HEK293 (cell line): ENCODE data around the gene MEAF6.
A peak's percentile ranks its signal among the peaks of the same experiment; 100 is the strongest.

Source experiments
- BCL11B ChIP-seq: fragments of 450-650 bp; formaldehyde crosslinking; IDR thresholded peaks from 2 replicates; pipeline ENCODE4 v1.5.1; 2016; ENCODE audit warnings: low read depth, missing biosample characterization, missing genetic modification characterization
- BCL6B ChIP-seq: fragments of 450-650 bp; formaldehyde crosslinking; IDR thresholded peaks from 2 replicates; pipeline ENCODE4 v1.5.1; 2017; ENCODE audit warnings: missing biosample characterization, missing genetic modification characterization
- EGR2 ChIP-seq: fragments of 450-650 bp; formaldehyde crosslinking; IDR thresholded peaks from 2 replicates; pipeline ENCODE4 v1.5.1; 2016; ENCODE audit warnings: low read depth, missing biosample characterization, missing genetic modification characterization
- GLI2 ChIP-seq: fragments of 450-650 bp; formaldehyde crosslinking; IDR thresholded peaks from 2 replicates; pipeline ENCODE4; 2017; ENCODE audit warnings: missing biosample characterization, missing genetic modification characterization, low read depth, borderline replicate concordance
- KLF1 ChIP-seq: fragments of 450-650 bp; formaldehyde crosslinking; IDR thresholded peaks from 2 replicates; pipeline ENCODE4 v1.5.1; 2016; ENCODE audit warnings: missing biosample characterization, missing genetic modification characterization
- MEIS1 ChIP-seq: sonication (generic); formaldehyde crosslinking; IDR thresholded peaks from 2 replicates; pipeline ENCODE4 v1.8.1; 2022; ENCODE audit warnings: missing genetic modification reagents, mild to moderate bottlenecking, borderline replicate concordance
- PATZ1 ChIP-seq: fragments of 450-650 bp; formaldehyde crosslinking; IDR thresholded peaks from 2 replicates; pipeline ENCODE4 v1.5.1; 2016; ENCODE audit warnings: missing biosample characterization, missing genetic modification characterization
- PRDM2 ChIP-seq: fragments of 450-650 bp; formaldehyde crosslinking; IDR thresholded peaks from 2 replicates; pipeline ENCODE4 v1.5.1; 2016; ENCODE audit warnings: missing biosample characterization, missing genetic modification characterization, borderline replicate concordance
- ZFP69B ChIP-seq: fragments of 450-650 bp; formaldehyde crosslinking; IDR thresholded peaks from 2 replicates; pipeline ENCODE4 v1.5.1; 2016; ENCODE audit warnings: missing biosample characterization, missing genetic modification characterization
- ZNF112 ChIP-seq: fragments of 450-650 bp; formaldehyde crosslinking; IDR thresholded peaks from 2 replicates; pipeline ENCODE4 v1.5.0; 2017; ENCODE audit warnings: missing biosample characterization, missing genetic modification characterization
- ZNF202 ChIP-seq: fragments of 450-650 bp; formaldehyde crosslinking; IDR thresholded peaks from 2 replicates; pipeline ENCODE4 v1.5.1; 2016; ENCODE audit warnings: missing biosample characterization, missing genetic modification characterization, borderline replicate concordance
- ZNF292 ChIP-seq: fragments of 450-650 bp; formaldehyde crosslinking; IDR thresholded peaks from 2 replicates; pipeline ENCODE4 v1.5.1; 2016; ENCODE audit warnings: low read depth, missing biosample characterization, missing genetic modification characterization, borderline replicate concordance
- ZNF394 ChIP-seq: fragments of 450-650 bp; formaldehyde crosslinking; IDR thresholded peaks from 2 replicates; pipeline ENCODE4 v1.5.1; 2016; ENCODE audit warnings: missing biosample characterization, missing genetic modification characterization, mild to moderate bottlenecking, moderate library complexity, borderline replicate concordance
- ZNF530 ChIP-seq: fragments of 450-650 bp; formaldehyde crosslinking; IDR thresholded peaks from 2 replicates; pipeline ENCODE4 v1.5.1; 2016; ENCODE audit warnings: low read depth, missing biosample characterization, missing genetic modification characterization
- ZNF544 ChIP-seq: fragments of 450-650 bp; formaldehyde crosslinking; IDR thresholded peaks from 2 replicates; pipeline ENCODE4 v1.5.0; 2017; ENCODE audit warnings: missing biosample characterization, missing genetic modification characterization
- ZNF621 ChIP-seq: fragments of 450-650 bp; formaldehyde crosslinking; IDR thresholded peaks from 2 replicates; pipeline ENCODE4 v1.5.1; 2017; ENCODE audit warnings: missing biosample characterization, missing genetic modification characterization
- ZNF629 ChIP-seq: fragments of 450-650 bp; formaldehyde crosslinking; IDR thresholded peaks from 2 replicates; pipeline ENCODE4 v1.5.1; 2017; ENCODE audit warnings: missing biosample characterization, missing genetic modification characterization
- ZNF645 ChIP-seq: fragments of 450-650 bp; formaldehyde crosslinking; IDR thresholded peaks from 2 replicates; pipeline ENCODE4; 2016; ENCODE audit warnings: missing biosample characterization, missing genetic modification characterization
- ZNF791 ChIP-seq: fragments of 450-650 bp; formaldehyde crosslinking; IDR thresholded peaks from 2 replicates; pipeline ENCODE4 v1.5.1; 2016; ENCODE audit warnings: missing biosample characterization, missing genetic modification characterization
- TF ChIP-seq, protein P1 (sequence below): fragments of 450-650 bp; formaldehyde crosslinking; IDR thresholded peaks from 2 replicates; pipeline ENCODE4 v1.5.1; 2017; ENCODE audit warnings: missing biosample characterization, mild to moderate bottlenecking, missing genetic modification characterization, moderate library complexity
- TF ChIP-seq, protein P2 (sequence below): fragments of 450-650 bp; formaldehyde crosslinking; IDR thresholded peaks from 2 replicates; pipeline ENCODE4 v1.5.1; 2016; ENCODE audit warnings: missing biosample characterization, missing genetic modification characterization
- TF ChIP-seq, protein P3 (sequence below): fragments of 450-650 bp; formaldehyde crosslinking; IDR thresholded peaks from 2 replicates; pipeline ENCODE4 v1.5.1; 2016; ENCODE audit warnings: missing biosample characterization, missing genetic modification characterization

Gene MEAF6

DNA sequence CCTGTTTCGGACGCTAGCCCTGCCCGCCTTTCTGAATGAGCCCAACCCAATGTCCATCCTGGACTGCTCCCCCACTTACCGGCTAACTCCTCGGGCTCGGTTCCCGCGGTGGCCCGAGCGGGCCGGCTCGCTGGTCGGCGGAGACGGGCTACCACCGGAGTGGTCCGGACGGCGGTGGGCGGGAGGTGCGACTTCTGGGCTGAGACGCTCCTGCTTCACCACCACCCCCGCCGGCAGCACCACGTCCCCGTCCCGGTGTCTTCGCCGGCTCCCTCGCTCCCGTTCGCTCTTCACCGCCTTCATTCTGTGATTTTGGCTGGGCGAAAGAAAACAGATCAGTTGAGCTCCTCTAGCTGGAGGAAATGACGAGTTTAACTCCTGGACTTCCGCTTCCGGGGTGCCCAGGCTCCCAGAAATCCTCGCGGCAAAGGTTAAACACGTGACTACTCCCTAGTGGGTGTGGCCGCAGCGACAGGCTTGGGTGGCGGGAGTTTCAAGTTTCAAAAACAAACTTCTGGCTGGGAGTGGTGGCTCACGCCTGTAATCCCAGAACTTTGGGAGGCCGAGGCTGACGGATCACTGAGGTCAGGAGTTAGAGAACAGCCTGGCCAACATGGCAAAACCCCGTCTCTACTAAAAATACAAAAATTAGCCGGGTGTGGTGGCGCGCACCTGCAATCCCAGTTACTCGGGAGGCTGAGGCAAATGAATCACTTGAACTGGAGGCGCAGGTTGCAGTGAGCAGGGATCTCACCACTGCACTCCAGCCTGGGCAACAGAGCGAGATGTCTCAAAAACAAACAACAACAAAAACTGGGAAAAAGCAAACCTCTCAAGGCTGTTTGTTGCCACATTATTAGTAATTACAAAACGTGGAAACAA is 39.6 kb upstream of the MEAF6 start, which contains the start of gene SNIP1 (continued):
- TF ChIP-seq ZNF544, result no peak
- peak; percentile 16; the same call in 1 of the 2 replicates for TF ChIP-seq ZFP69B
- no peak; the same call in 1 of the 2 replicates for TF ChIP-seq ZNF394 (tag by site-specific recombination)
- TF ChIP-seq PATZ1 (tag by site-specific recombination), result 0 out of 2 replicates have a peak, but pooled peaks have one; percentile 30
- TF ChIP-seq, protein P1, sequence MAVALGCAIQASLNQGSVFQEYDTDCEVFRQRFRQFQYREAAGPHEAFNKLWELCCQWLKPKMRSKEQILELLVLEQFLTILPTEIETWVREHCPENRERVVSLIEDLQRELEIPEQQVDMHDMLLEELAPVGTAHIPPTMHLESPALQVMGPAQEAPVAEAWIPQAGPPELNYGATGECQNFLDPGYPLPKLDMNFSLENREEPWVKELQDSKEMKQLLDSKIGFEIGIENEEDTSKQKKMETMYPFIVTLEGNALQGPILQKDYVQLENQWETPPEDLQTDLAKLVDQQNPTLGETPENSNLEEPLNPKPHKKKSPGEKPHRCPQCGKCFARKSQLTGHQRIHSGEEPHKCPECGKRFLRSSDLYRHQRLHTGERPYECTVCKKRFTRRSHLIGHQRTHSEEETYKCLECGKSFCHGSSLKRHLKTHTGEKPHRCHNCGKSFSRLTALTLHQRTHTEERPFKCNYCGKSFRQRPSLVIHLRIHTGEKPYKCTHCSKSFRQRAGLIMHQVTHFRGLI (tag by site-specific recombination), result 0 out of 2 replicates have a peak, but pooled peaks have one; percentile 31
- TF ChIP-seq ZNF621 (tag by site-specific recombination), result no peak
- no peak for TF ChIP-seq ZNF530 (tag by site-specific recombination)
- peak; percentile 83 for TF ChIP-seq ZNF629 (tag by site-specific recombination)
- TF ChIP-seq ZNF292 (tag by site-specific recombination), result no peak
- TF ChIP-seq BCL6B (tag by site-specific recombination), result no peak
- TF ChIP-seq KLF1, result peak; percentile 94
- TF ChIP-seq, protein P2, sequence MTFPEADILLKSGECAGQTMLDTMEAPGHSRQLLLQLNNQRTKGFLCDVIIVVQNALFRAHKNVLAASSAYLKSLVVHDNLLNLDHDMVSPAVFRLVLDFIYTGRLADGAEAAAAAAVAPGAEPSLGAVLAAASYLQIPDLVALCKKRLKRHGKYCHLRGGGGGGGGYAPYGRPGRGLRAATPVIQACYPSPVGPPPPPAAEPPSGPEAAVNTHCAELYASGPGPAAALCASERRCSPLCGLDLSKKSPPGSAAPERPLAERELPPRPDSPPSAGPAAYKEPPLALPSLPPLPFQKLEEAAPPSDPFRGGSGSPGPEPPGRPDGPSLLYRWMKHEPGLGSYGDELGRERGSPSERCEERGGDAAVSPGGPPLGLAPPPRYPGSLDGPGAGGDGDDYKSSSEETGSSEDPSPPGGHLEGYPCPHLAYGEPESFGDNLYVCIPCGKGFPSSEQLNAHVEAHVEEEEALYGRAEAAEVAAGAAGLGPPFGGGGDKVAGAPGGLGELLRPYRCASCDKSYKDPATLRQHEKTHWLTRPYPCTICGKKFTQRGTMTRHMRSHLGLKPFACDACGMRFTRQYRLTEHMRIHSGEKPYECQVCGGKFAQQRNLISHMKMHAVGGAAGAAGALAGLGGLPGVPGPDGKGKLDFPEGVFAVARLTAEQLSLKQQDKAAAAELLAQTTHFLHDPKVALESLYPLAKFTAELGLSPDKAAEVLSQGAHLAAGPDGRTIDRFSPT (tag by site-specific recombination), result no peak
- no peak for TF ChIP-seq MEIS1 (CRISPR knock-in tag)
- TF ChIP-seq PRDM2 (tag by site-specific recombination), result no peak
- no peak for TF ChIP-seq ZNF202 (tag by site-specific recombination)
- no peak for TF ChIP-seq ZNF791 (tag by site-specific recombination)
- no peak for TF ChIP-seq EGR2 (tag by site-specific recombination)
- no peak for TF ChIP-seq GLI2 (tag by site-specific recombination)
- TF ChIP-seq BCL11B (tag by site-specific recombination), result no peak
- TF ChIP-seq, protein P3, sequence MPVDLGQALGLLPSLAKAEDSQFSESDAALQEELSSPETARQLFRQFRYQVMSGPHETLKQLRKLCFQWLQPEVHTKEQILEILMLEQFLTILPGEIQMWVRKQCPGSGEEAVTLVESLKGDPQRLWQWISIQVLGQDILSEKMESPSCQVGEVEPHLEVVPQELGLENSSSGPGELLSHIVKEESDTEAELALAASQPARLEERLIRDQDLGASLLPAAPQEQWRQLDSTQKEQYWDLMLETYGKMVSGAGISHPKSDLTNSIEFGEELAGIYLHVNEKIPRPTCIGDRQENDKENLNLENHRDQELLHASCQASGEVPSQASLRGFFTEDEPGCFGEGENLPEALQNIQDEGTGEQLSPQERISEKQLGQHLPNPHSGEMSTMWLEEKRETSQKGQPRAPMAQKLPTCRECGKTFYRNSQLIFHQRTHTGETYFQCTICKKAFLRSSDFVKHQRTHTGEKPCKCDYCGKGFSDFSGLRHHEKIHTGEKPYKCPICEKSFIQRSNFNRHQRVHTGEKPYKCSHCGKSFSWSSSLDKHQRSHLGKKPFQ, result no peak
- no peak for TF ChIP-seq ZNF645 (tag by site-specific recombination)
- no peak for TF ChIP-seq ZNF112 (tag by site-specific recombination)
